T-helper 22 cell (primary cell): ENCODE data around the gene TSPAN18.
"Not testable (repeated sequence)": the region's sequence is repeated elsewhere in the genome, so short reads cannot be mapped to it uniquely, and the experiment has no call there.

ENCODE experiments used
- DNase-seq: peaks from one replicate; pipeline ENCODE4 v3.0.0-alpha.2; 2020; ENCODE audit warnings: low read depth

Gene TSPAN18

DNA sequence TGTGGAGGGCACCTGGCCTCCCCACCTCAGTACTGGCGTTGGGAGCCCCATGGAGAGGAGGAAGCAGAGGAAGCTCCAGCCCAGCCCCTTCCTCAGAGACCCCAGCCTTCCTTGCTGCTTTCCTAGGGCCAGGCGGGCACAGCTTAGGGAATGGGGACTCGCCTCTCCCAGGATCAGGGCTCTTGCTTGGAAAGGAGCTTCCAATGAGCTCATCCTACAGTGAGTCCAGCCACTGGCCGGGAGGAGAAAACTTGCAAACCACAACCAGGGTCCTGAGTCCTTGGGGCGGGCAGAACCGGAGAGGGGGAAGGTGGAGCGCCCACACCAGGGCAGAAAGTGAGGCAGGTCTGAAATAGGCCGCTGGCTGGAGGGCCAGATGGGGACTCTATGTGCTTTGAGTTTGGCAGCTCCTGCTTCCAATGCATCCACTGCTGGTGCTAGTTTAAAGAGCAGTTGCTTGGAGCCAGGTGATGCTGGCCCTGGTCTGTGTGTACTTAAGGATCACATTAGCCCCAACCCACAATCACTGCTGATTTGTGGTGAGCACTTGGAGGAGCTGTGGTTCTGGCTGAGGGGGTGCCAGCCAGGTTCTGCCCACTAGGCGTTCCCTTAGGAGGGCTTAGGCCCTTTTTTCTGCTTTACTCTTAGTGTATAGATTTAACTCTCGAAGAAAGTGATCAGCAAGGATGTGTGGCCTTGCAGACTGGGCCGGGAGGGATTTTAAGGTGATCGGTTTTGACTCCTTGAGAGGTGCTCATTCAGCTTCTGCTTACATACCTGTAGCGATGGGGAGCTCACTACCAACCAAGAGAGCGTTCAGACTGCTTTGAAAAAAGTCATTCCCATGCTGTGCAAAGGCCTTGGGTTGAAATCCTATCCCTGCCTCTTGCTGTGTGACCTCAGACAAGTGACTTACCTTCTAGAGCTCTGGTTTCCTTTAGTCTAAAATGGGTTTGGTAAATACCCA lies 142.0 kb downstream of the TSPAN18 start:
- DNase-seq = no peak

DNA sequence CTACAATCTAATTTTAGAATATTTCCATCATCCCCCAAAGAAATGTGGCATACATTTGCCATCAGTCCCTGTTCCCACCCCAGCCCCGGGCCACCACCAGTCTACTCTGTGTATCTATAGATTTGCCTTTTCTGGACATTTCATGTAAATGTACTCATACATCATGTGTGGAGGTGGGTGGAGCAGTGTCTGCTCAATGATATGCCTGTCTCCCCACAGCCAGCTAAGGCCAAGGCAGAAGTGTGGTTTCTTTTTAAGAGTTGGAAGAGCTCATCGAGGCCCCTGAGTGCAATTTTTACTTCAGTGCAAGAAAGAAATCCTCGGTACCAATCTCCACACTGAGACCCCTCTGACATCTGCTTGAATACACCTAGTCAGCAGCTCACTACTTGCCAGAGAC lies 143.4 kb downstream of the TSPAN18 start:
- DNase-seq = no peak

DNA sequence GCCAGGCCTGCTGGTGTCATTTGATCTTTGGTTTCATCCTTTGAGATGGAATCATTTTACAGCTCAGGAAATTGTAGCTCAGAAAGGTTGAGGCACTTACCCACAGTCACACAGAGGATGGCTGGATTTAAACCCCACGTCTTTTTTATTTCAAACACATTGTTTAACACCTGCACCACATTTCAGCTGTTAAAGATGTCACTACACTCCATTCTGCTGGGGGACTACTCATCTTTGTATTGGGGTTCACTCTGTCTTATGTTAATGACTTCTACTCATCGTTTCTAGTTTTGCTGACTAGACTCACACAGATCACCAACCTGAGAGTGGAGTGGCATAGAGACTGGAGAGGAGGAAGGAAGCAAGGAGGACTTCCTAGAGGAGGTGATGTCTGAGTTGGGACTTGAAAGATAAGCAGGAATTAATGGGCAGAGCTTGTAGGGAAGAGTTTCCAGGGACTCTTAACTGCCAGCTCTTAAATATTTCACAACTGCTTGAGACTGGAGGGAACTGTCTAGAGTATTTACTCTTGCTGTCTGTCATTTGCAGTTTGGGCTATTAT lies 143.9 kb downstream of the TSPAN18 start:
- DNase-seq = no peak

DNA sequence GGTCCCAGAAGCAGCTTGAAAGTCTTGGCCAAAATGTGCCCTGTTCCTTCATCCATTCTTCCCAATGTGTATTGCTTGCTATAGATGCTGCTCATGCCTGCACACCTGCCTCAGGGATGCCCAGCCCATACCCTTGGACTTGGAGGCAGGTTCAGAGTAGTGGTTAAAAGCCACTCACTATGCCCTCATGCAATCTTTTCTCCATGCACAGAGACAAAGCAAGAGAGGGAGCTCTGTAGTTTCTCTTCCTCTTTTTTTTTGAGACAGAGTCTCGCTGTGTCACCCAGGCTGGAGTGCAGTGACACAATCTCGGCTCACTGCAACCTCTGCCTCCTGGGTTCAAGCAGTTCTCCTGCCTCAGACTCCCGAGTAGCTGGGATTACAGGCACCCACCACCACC lies 144.9 kb downstream of the TSPAN18 start:
- DNase-seq = not testable (repeated sequence)

DNA sequence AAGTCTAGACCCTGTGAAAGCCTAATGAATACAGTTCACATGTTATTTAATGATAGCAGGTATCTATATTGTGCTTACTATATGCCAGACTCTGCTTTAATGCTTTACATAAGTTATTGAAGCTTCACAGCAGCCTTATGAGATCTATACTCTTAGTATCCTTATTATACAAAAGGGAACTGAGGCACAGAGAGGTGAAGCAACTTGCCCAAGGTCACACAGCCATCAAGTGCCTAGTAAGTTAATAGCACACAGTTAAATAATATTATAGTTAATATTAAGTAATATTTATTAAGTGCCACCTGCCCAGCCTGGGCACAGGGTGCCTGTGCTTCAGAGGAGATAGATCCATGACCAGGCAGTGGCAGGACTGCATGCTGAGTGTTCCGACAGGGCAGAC lies 145.8 kb downstream of the TSPAN18 start:
- DNase-seq = no peak

DNA sequence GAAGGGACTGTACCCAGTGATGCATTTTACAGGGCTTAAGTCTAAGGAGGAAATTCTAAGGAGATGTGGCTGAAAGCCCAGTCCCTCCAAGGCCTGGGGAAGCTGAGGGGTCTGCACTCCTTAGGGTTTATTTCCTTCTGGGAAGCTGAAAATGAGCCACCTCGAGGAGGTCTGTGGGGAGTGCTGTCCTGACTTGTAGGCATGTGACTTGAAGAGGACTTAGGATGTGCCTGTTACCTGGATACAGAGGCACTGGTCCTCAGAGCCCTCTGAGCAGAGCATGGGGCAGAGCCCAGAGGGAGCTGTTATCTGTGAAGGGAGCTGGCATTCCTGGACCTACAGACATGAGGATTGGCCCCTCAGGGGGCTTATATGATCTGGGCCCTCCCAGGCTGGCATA lies 146.8 kb downstream of the TSPAN18 start:
- DNase-seq = no peak

DNA sequence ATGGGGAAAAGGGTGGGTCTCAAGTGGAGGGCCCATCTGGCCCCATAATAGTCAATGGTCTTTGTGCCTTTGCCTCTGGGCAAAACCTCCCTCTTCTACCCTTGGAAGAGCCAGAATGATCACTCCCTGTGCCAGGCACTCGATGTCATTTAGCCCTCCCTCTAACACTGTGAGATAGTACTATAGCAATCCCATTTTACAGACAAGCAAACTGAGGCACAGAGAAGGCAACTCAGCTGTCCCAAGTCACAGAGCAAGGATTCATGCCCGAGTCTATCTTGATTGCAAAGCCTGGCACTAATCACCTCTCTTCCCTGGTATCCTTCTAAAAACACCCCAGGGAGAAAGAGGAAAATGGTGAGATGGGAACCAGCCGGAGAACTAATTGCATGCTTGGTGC lies 147.5 kb downstream of the TSPAN18 start:
- no peak for DNase-seq

DNA sequence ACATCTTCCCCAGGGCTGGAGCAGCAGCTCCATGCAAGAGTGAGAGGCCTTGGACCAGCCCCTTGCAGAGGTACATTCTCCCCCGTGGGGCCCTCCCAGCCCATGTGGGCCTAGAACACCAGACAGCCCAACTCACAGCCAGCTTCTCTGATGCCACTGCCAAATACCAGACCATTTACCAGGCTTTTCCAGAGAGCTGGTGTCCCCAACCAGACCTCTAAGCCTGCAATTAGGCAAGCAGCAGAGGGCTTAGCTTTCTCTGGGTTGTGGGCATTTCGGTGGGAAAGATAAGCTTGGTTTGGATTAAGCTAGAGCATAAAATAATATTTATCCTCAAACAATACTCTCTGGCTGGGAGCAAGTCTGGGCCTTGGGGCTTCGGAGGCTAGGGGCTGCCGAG lies 148.3 kb downstream of the TSPAN18 start:
- DNase-seq = no peak

DNA sequence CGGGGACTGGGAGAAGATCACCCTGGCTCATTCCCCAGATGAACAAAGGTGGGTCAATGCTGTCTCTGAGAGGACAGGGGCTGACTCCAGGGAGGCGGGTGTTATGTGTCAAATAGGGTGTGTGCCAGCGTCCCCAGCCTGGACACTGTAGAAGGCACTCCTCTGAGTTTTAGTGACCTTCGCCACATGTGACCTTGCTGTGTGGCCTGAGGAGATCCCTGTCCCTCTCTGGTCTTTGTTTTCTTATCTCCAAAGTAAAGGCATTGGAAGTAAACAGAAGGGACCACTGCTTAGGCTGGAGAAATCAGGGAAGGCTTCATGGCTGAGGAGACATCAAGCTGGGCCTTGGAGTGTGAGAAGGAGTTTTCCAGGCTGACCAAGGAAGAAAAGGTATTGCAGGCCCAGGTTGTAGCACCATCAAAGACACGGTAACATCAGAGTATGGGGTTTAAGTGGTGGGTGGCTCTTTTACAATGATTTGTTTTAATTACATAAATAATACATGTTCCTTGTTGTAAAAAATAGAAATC lies 149.5 kb downstream of the TSPAN18 start:
- DNase-seq = no peak

DNA sequence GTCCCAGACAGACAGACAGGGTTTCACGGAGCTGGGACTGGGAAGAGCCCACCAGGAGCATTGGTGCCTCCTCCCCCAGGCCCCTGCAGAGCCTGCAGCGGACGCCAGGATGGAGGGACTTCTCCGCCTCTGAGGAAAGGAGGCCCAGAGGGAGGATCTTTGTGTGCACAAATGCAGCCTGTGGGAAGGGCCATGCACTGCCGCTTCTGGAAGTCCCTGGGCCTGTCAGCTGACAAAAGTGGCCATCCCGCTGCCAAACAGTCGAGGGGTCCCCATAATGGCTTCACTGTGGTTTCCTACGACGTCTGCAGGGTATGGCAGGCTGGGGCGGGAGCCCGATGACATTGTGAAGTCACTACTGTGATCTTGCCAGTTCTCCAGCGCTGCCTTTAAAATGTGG lies 150.1 kb downstream of the TSPAN18 start:
- no peak for DNase-seq

DNA sequence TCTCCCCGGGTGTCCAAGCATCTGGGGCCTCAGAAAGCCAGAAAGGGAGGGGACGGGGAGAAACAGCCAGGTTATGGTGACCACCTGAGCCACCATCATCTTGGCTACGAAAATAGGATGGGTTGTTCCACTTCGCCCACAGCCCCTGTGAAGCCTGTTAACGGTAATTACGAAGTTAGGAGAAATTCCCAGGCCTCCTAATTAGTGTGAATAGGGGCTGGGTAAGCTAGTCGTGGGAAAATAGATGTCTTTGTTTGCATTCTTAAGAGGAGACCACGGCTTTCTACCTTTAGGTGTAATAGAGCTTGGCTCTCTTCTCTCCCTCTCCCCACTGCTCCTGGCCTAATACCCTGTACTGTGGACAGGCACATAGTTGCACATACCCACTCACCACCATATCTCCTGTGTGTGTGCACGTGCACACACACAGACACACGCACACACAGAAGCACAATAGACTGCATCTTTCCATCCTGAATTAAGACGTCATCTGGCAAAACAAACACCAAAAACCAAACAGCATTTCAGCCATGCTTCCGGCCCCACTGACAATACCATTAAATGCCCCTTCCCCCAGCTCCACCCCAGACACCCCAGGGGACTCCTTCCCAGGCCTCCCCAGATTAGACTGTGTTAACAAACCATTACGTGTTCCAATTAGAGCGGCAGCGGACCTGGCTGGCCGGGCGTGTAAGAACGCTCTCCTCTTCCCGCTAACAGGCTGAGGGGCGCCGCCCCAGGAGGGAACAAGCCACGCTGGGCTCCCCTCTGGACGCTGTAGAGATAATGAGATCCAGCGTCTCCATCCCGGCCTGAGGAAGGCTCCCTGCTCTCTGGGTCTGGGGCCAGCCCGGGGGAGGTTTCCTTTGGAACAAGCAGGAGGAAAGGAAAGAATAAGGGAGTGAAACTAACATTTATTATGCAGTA lies 151.1 kb downstream of the TSPAN18 start:
- DNase-seq = no peak

DNA sequence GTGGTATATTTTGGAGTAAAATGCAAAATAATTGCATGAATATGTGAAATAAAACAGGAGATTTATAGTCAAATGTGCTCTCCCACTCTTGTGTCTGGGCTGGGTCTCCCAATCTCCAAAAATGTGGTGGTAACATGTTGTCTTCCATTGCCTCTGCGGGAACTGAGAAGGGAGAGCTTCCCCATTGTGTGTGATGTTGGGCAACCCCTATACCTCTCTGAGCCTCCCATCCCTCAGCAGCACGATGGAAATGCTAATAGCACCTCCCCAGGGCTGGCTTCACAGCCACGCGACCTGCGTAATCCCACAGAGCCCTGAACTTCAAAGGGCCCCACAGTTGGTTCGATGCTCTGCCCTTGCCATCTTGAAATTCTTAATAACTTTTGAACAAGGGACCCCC lies 151.9 kb downstream of the TSPAN18 start:
- DNase-seq = no peak

DNA sequence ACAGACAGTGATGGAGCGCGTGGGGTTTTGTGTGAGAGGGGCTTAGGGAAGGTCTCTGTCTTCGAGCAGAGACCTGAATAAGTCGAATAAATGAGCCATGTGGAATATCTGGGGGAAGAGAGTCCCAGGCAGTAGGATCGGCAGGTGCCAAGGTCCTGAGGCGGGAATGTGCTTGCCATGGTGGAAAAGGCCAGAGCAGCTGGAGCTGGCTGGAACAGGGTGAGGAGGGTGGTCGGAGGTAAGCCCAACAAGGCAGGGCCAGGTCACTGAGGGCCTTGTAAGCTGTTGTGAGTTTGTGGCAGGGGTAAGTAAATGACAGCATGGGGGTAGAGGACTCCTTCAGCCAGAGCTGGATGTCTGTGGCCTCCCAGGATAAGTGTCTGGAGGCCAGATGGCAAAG lies 152.7 kb downstream of the TSPAN18 start:
- DNase-seq = no peak

DNA sequence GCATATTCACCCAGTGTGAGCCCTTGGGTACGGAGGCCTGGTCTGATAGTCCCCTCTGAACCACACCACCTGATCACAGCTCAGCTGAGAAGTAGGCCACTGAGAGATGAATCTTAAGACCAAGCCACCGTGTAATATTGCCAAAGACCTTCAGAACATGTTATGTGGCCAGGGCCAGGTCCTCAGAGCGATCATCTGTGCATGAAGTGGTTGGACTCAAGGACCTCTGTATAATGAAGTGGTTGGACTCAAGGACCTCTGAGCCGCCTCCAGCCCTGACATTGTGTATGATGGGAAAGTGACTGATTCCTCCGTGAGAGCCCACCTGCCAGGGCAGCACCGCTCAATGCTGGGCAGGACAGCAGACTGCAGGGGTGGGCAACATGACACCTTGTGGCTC lies 153.7 kb downstream of the TSPAN18 start:
- no peak for DNase-seq

DNA sequence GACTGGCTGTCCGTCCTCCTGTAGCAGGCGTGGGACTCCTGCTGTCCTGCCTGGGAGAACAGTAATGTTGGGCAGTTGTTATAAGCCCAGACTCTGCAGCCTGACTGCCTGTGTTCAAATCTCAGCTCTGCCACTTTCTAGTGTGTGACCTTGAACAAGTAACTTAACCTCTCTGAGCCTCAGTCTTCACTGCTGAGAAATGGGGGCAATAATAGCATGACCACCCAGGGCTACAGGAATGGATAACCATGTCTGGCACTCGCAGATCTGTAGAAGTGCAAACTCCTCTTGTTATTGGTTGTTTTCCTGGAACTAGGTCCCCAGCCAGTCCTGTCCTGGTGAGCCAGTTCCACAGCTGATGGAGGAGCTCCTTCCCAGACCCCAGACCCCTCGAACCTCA lies 154.2 kb downstream of the TSPAN18 start:
- no peak for DNase-seq

DNA sequence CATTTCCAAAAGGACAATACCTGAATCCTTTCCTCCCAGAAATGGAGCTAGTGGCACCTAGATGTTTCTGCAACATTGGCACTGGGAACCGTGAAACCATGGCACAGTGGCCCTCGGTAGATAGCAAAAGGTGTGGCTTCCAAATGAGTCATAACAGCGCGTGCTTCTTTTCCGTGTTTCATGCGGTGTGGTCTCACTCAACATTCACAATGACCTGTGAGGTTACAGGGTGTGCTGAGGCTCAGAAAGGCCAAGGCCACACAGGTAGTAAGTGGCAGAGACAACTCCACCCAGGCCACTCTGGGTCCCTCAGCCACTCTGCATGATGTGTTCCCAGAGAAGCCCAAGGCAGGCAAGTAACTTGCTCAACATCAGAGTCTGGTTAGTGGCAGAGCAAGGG lies 156.5 kb downstream of the TSPAN18 start:
- DNase-seq = no peak

DNA sequence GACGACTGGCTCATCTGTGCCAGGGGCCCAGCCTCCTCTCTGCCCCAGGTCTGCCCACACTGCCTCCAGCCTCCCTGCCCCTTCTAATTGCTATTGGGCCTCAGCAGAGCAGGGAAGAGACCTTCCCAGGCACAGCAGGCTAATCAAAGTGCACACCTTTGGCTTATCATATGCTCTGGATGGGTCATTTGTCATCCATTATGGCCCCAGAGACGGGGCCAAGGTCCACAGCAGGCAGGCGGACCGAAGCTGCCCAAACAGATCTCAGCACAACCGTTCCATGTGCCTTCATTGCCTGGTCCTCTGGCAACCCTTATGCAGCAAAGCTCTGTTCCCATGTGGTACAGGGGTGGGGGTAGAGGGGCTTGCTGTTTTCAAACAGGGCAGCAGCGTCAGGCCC lies 157.3 kb downstream of the TSPAN18 start:
- DNase-seq = no peak

DNA sequence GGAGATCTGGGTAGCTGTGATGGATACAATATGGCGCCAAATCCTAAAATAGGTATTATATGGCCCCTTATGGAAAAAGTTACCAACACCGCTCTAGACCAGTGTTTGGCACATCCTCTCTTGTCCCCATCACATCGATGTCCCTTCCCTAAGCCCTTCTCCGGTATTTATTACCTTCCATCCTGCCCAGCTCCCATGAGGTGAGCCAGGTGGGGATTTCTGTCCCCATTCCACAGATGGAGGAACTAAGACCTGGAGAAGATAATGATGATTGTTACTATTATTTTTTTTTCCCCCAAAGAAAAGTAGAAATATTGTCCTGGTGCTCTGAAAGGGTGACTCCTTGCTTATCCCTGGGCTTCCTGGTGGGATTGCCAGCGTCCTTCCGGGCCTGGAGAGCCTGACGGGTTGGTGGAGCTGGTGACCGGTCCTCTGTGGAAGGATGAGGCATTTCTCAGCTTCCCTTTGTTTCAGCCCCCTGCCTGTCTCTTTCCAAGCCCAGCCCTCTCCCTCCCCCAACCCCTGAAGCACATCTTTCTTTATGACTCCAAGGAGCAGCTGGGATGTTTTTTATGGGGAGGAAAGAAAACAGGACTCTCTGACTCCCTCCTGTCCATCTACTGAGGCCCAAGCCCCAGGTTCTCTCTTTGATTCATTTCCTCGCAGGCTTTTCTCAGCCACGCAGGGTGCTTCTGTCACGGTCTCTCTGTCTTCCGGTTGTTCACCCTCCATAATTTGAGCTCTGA lies 158.5 kb downstream of the TSPAN18 start:
- no peak for DNase-seq

DNA sequence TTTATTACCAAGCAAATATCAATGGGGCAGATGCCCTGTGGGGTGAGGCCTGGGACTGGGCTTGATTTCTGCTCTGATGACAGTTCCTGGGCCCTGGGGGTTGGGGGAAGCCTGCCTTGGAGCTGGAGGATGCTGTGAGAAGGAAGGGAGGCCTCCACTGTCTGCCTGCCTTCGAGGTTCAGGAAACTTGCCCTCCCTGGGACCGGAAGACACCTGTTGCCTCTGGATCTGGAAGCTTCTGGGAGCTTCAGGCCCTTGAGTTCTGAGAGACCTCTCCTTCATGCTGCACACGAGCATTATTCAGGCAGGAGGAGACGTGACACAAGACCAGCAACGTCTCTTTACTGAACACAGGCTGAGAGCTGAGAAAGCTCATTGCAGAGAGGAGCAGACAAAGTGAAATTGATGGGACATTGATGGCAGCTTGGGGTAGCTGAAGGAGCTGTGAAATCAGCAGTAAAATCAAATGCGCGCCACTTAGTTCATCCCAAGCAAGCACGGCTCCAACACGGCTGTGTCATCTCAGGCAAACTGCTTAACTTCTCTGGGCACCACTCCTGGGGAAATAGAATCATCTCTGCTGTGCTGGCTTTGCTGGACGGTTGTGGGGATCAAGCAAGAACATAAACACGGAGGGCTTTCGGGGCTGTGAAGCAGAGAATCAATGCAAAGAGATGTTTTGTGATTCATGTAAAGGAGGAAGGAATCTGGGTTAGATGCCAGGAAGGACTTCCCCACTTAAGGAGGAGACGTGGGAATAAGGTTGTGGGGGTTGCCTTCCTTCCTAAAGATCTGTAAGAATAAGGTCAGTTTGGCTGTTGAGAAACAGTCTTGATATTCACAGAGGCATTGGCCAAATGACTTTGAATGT lies 159.4 kb downstream of the TSPAN18 start:
- no peak for DNase-seq

DNA sequence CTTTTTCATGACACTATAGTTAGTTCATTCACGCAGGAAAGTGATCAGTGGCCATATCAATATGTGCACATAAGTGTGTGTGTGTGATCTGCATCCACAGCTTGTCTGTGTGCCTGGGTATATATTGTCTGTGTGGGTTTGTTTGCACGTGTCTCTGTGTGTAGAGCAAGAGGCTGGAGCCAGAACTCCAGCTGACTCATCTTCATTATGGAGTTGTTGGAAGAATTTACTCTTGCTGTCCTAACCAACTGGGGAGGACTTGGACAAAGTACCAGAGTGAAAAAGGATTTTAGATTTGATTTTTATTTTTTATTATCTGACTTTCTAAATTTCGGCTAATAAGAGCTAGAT lies 160.0 kb downstream of the TSPAN18 start:
- no peak for DNase-seq

DNA sequence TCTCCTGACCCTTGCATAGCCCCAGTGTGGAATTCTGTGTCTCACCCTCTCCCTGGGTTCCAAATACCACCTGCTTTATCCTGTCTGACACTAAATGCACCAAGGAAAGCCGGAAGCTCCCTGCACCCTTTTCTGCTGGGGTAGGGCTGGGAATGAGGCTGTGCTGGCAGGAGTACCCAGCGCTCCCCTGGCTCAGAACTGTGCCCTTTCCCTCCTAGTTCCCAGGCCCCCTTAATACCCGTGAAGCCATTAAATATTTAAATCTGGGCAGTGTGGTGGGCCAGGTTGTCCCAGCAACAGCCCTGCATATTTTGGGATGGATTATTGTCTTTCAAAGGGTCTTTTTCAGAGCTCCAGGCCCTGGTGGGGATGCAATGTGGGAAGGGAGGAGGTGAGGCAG lies 160.9 kb downstream of the TSPAN18 start:
- DNase-seq = no peak
